OCI-LY3 (cell line): ENCODE measurements around the gene UBASH3A.

Experiments
- CTCF ChIP-seq: fragments of 200-600, 300-600 bp; sonication (generic); IDR thresholded peaks from 2 replicates; pipeline ENCODE4 v1.5.1; 2014; ENCODE audit warnings: antibody characterized with exemption, low read length, low read depth
- EZH2phosphoT487 ChIP-seq: fragments of 200-600 bp; shearing (Covaris generic); IDR thresholded peaks from 2 replicates; pipeline ENCODE4 v1.6.1; 2018; ENCODE audit warnings: antibody characterized with exemption, mixed run types, low read depth

- TF ChIP-seq EZH2phosphoT487 (no peak), CTCF (no peak)
Measured at GRCh38 chr21:42411197-42411869, 7.6 kb downstream of the UBASH3A start.
